HG03378 (cell line): ENCODE data around the gene HMGA1.

Source experiments
- ATAC-seq: cut with Tn5 transposase; IDR thresholded peaks from one replicate; pipeline ENCODE4 v1.9.1; 2021; ENCODE audit warnings: mild to moderate bottlenecking, moderate library complexity; ENCODE audit not compliant: unreplicated experiment

HMGA1 gene

GRCh38 chr6:34285448-34286164 lies 48.9 kb downstream of the HMGA1 start:
- no peak for ATAC-seq

GRCh38 chr6:34288581-34288980 lies 51.9 kb downstream of the HMGA1 start:
- ATAC-seq, result no peak

- no peak for ATAC-seq
Measured at GRCh38 chr6:34289137-34289536, 52.5 kb downstream of the HMGA1 start.

- ATAC-seq, result no peak
Measured at GRCh38 chr6:34292954-34293353, 56.3 kb downstream of the HMGA1 start.

- peak; percentile 80 for ATAC-seq
Measured at GRCh38 chr6:34295721-34296120, 59.0 kb downstream of the HMGA1 start.
